AG09309 (cell line): Measurements from ENCODE around the gene AGAP1.

ENCODE experiments used
- DNase-seq: peaks from one replicate; pipeline ENCODE4 v3.0.0-alpha.2; 2010; ENCODE audit warnings: low read depth
- H3K4me3 ChIP-seq: 2 replicates; pipeline ENCODE4 v1.5.1; 2011; ENCODE audit warnings: mild to moderate bottlenecking, low read depth, low read length, moderate library complexity; ENCODE audit not compliant: control insufficient read depth
- CTCF ChIP-seq: IDR thresholded peaks from 2 replicates; pipeline ENCODE4 v1.5.1; 2011; ENCODE audit warnings: mild to moderate bottlenecking, low read depth, low read length, inconsistent platforms; ENCODE audit not compliant: insufficient read depth, control insufficient read depth; ENCODE audit errors: missing control alignments

AGAP1 gene

GRCh38 chr2:235506291-235506996 lies 12.6 kb downstream of the AGAP1 start:
- no peak for TF ChIP-seq CTCF
- DNase-seq: no peak
- no peak overlapping the region for H3K4me3 ChIP-seq

GRCh38 chr2:235506997-235507615 lies 13.3 kb downstream of the AGAP1 start:
- DNase-seq: no peak
- TF ChIP-seq CTCF: no peak

GRCh38 chr2:235507928-235508327 lies 14.1 kb downstream of the AGAP1 start:
- TF ChIP-seq CTCF: no peak
- no peak overlapping the region for H3K4me3 ChIP-seq
- no peak for DNase-seq

More at GRCh38 chr2:235506997-235507615, 13.3 kb downstream of the AGAP1 start:
- no peak overlapping the region for H3K4me3 ChIP-seq

- DNase-seq: no peak
- H3K4me3 ChIP-seq: no peak overlapping the region
- no peak for TF ChIP-seq CTCF
These were observed 14.7 kb downstream of the AGAP1 start for GRCh38 chr2:235508371-235509160.

- no peak overlapping the region for H3K4me3 ChIP-seq
- DNase-seq: no peak
- TF ChIP-seq CTCF: no peak
These were observed 16.5 kb downstream of the AGAP1 start for GRCh38 chr2:235510318-235510717.

- TF ChIP-seq CTCF: no peak
- peak; percentile 41 for DNase-seq
- H3K4me3 ChIP-seq: no peak overlapping the region
These were observed 17.4 kb downstream of the AGAP1 start for GRCh38 chr2:235511187-235511661.
